Osteocyte (in vitro differentiated cells): ENCODE data around the gene SETD2. TPM values are rescaled to one million over a fixed set of nuclear protein-coding genes. Genes with fewer than 3 reads are reported as not detected.
"Not testable (repeated sequence)": the region's sequence is repeated elsewhere in the genome, so short reads cannot be mapped to it uniquely, and the experiment has no call there.

ENCODE experiments used
- DNase-seq: peaks from one replicate; pipeline ENCODE4 v3.0.0; 2021; ENCODE audit warnings: mixed read lengths; ENCODE audit not compliant: unreplicated experiment; ENCODE audit errors: extremely low spot score
- H3K27ac Mint-ChIP-seq: one replicate; pipeline ENCODE4 v1.8.0; 2021; ENCODE audit warnings: mild to moderate bottlenecking, mixed read lengths; ENCODE audit not compliant: unreplicated experiment
- H3K27me3 Mint-ChIP-seq: one replicate; pipeline ENCODE4 v1.8.0; 2021; ENCODE audit warnings: mixed read lengths; ENCODE audit not compliant: unreplicated experiment
- H3K36me3 Mint-ChIP-seq: one replicate; pipeline ENCODE4 v1.8.0; 2021; ENCODE audit warnings: mixed read lengths; ENCODE audit not compliant: unreplicated experiment
- H3K4me1 Mint-ChIP-seq: one replicate; pipeline ENCODE4 v1.8.0; 2021; ENCODE audit warnings: mixed read lengths; ENCODE audit not compliant: unreplicated experiment
- H3K4me3 Mint-ChIP-seq: one replicate; pipeline ENCODE4 v1.8.0; 2021; ENCODE audit warnings: mild to moderate bottlenecking, moderate library complexity, mixed read lengths; ENCODE audit not compliant: unreplicated experiment
- H3K9me3 Mint-ChIP-seq: one replicate; pipeline ENCODE4 v1.8.0; 2021; ENCODE audit warnings: mixed read lengths; ENCODE audit not compliant: unreplicated experiment
- total RNA-seq: library from RNA; stranded (reverse); gene quantifications from 2 replicates; pipeline ENCODE4 v1.2.1, GENCODE V29; 2021
- TF ChIP-seq, protein P1 (sequence below): fragments of 200-600 bp; sonication (generic); IDR thresholded peaks from 2 replicates; pipeline ENCODE4 v1.5.0; 2021; ENCODE audit warnings: antibody characterized with exemption, mild to moderate bottlenecking, moderate library complexity

The SETD2 gene
- total RNA-seq, 1 donor from 2014 or later: 45.0 TPM

DNA sequence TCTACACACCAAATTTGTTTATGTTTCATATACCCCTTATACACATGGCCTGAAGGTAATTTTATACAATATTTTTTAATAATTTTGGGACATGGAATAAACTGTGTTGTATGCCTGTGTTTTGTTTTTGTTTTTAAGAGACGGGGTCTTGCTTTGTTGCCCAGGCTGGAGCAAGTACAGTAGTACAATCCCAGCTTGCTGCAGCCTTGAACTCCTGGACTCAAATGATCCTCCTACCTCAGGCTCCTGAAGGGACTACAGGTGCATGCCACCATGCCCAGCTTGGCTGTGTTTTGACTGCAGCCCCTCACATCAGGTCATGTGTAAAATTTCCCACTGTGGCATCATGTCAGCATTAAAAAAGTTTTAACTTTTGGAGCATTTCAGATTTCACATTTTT is 18.6 kb downstream of the SETD2 start:
- DNase-seq: no peak
- no peak overlapping the region for H3K27ac Mint-ChIP-seq
- H3K27me3 Mint-ChIP-seq: no peaks in the 10 kb centered on the region
- peaks cover 23% of the 10 kb centered on the region for H3K4me1 Mint-ChIP-seq
- H3K4me3 Mint-ChIP-seq: no peak overlapping the region
- no peaks in the 10 kb centered on the region for H3K36me3 Mint-ChIP-seq
- TF ChIP-seq, protein P1, sequence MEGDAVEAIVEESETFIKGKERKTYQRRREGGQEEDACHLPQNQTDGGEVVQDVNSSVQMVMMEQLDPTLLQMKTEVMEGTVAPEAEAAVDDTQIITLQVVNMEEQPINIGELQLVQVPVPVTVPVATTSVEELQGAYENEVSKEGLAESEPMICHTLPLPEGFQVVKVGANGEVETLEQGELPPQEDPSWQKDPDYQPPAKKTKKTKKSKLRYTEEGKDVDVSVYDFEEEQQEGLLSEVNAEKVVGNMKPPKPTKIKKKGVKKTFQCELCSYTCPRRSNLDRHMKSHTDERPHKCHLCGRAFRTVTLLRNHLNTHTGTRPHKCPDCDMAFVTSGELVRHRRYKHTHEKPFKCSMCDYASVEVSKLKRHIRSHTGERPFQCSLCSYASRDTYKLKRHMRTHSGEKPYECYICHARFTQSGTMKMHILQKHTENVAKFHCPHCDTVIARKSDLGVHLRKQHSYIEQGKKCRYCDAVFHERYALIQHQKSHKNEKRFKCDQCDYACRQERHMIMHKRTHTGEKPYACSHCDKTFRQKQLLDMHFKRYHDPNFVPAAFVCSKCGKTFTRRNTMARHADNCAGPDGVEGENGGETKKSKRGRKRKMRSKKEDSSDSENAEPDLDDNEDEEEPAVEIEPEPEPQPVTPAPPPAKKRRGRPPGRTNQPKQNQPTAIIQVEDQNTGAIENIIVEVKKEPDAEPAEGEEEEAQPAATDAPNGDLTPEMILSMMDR: no peak
- H3K9me3 Mint-ChIP-seq: no peaks in the 10 kb centered on the region

- Mint-ChIP-seq H3K4me1 (peaks cover 21% of the 10 kb centered on the region), H3K27ac (no peak overlapping the region), H3K27me3 (no peaks in the 10 kb centered on the region), H3K9me3 (no peaks in the 10 kb centered on the region), H3K36me3 (no peaks in the 10 kb centered on the region), H3K4me3 (no peak overlapping the region)
- DNase-seq: no peak
- TF ChIP-seq, protein P1: no peak
These were observed 20.8 kb downstream of the SETD2 start for GRCh38 chr3:47143068-47143467.

DNA sequence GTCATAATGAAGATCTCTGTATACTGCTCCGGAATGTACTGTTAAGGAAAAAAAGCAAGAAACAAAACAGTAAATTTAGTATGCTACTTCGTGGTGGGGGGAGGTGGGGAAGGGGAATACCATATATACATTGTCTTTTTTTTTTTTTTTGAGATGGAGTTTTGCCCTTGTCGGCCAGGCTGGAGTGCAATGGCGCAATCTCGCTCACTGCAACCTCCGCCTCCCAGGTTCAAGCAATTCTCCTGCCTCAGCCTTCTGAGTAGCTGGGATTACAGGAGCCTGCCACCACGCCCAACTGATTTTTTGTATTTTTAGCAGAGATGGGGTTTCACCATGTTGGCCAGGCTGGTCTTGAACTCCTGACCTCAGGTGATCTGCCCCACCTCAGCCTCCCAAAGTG is 21.4 kb downstream of the SETD2 start:
- H3K36me3 Mint-ChIP-seq, H3K27ac Mint-ChIP-seq, H3K9me3 Mint-ChIP-seq, DNase-seq, H3K27me3 Mint-ChIP-seq, H3K4me3 Mint-ChIP-seq: not testable (repeated sequence)
- peaks cover 21% of the 10 kb centered on the region for H3K4me1 Mint-ChIP-seq

DNA sequence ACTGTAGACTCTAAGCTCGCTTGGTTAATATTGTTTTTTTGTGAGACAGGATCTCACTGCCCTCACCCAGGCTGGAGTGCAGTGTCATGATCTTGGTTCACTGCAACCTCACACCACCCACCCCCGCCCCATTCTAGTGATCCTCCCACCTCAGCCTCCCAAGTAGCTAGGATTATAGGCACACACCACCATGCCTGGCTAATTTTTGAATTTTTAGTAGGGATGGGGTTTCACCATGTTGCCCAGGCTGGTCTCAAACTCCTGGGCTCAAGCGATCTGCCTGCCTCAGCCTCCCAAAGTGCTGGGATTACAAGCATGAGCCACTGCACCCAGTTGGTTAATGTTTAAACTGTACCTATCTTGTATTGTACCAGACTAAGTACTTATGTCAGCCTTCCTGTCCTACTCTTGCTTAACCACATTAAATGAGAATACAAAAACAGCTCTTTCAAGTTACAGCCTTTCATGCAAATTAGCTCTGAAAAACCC is 22.9 kb downstream of the SETD2 start:
- Mint-ChIP-seq H3K4me1 (peaks cover 21% of the 10 kb centered on the region), H3K27ac (peak overlapping the region; percentile 60)
- H3K27me3 Mint-ChIP-seq, DNase-seq, H3K9me3 Mint-ChIP-seq, H3K4me3 Mint-ChIP-seq, H3K36me3 Mint-ChIP-seq: not testable (repeated sequence)

DNA sequence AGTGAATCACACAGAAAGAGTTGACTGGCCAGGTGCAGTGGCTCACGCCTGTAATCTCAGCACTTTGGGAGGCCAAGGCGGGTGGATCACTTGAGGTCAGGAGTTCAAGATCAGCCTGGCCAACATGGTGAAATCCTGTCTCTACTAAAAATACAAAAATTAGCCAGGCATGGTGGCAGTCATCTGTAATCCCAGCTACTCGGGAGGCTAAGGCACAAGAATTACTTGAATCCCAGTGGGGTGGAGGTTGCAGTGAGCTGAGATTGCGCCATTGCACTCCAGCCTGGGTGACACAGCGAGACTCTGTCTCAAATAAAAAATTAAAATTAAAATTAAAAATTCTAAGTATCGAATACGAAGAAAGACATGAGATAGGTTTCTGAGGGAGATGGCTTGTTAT is 23.4 kb downstream of the SETD2 start:
- H3K4me1 Mint-ChIP-seq: peaks cover 21% of the 10 kb centered on the region
- H3K4me3 Mint-ChIP-seq, H3K27me3 Mint-ChIP-seq, DNase-seq, H3K36me3 Mint-ChIP-seq, H3K9me3 Mint-ChIP-seq, H3K27ac Mint-ChIP-seq: not testable (repeated sequence)

GRCh38 chr3:47134311-47134710 is 29.6 kb downstream of the SETD2 start:
- Mint-ChIP-seq H3K4me3 (no peak overlapping the region), H3K9me3 (peaks cover 3% of the 10 kb centered on the region), H3K36me3 (no peaks in the 10 kb centered on the region), H3K27me3 (no peaks in the 10 kb centered on the region), H3K4me1 (peaks cover 18% of the 10 kb centered on the region), H3K27ac (no peak overlapping the region)
- no peak for DNase-seq
- TF ChIP-seq, protein P1: no peak

DNA sequence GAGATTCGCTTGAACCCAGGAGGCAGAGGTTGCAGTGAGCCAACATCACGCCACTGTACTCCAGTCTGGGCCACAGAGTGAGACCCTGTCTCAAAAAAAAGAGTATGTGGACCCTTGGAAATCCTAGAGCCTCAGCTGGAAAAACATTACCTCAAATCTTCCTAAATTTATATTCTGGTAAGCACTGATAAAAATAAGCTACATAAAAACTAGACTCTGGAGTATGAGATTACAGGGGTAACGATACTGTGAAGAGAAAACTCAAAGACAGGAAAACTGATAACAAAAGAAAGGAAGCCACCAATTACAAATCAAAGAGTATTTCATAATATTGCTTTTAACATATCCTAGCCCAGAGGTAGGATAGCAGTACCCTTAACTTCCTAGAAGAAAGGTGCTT is 30.3 kb downstream of the SETD2 start:
- TF ChIP-seq, protein P1: no peak
- Mint-ChIP-seq H3K4me1 (peaks cover 13% of the 10 kb centered on the region), H3K9me3 (peaks cover 3% of the 10 kb centered on the region), H3K27ac (no peak overlapping the region), H3K4me3 (no peak overlapping the region), H3K27me3 (no peaks in the 10 kb centered on the region), H3K36me3 (no peaks in the 10 kb centered on the region)
- no peak for DNase-seq
